GM23338 (cell line): Measurements from ENCODE around the gene RAB40C. TPM values are rescaled to one million over a fixed set of nuclear protein-coding genes. Genes with fewer than 3 reads are reported as not detected.

Experiments used
- ATAC-seq: fragments of 200-7000 bp; cut with Tn5 transposase; 3 replicates; pipeline ENCODE4 v1.9.1; 2020
- DNase-seq: peaks from one replicate; pipeline ENCODE4 v3.0.0-alpha.2; 2015; ENCODE audit warnings: low spot score
- H2AFZ ChIP-seq: fragments of 200-600 bp; sonication (generic); 2 replicates; pipeline ENCODE4 v1.8.0; 2016; ENCODE audit warnings: antibody characterized with exemption, mild to moderate bottlenecking, moderate library complexity
- H3F3A ChIP-seq: fragments of 200-600 bp; sonication (generic); replicated peaks from 2 replicates; pipeline ENCODE4 v1.8.0; 2017; ENCODE audit warnings: antibody characterized with exemption, mixed run types, low read depth
- H3K27ac ChIP-seq: fragments of 200-600 bp; sonication (generic); 2 replicates; pipeline ENCODE4 v1.6.1; 2016; ENCODE audit warnings: low read depth
- H3K27me3 ChIP-seq: fragments of 200-600 bp; sonication (generic); 2 replicates; pipeline ENCODE4 v1.8.0; 2016; ENCODE audit warnings: mild to moderate bottlenecking, mixed run types, moderate library complexity; ENCODE audit not compliant: insufficient read depth
- H3K36me3 ChIP-seq: fragments of 200-600 bp; sonication (generic); 2 replicates; pipeline ENCODE4 v1.8.0; 2016; ENCODE audit warnings: mild to moderate bottlenecking; ENCODE audit not compliant: insufficient read depth
- H3K4me1 ChIP-seq: fragments of 200-600 bp; sonication (generic); 2 replicates; pipeline ENCODE4 v1.8.0; 2016; ENCODE audit warnings: mild to moderate bottlenecking, moderate library complexity; ENCODE audit not compliant: insufficient read depth
- H3K4me2 ChIP-seq: fragments of 200-600 bp; sonication (generic); 2 replicates; pipeline ENCODE4 v1.7.1; 2017; ENCODE audit warnings: mixed run types
- H3K4me3 ChIP-seq: fragments of 200-600 bp; sonication (generic); 2 replicates; pipeline ENCODE4 v1.6.1; 2016; ENCODE audit warnings: mixed run types
- H3K79me2 ChIP-seq: fragments of 200-600 bp; sonication (generic); replicated peaks from 2 replicates; pipeline ENCODE4 v1.8.0; 2017; ENCODE audit warnings: mild to moderate bottlenecking; ENCODE audit not compliant: insufficient read depth
- H3K9me2 ChIP-seq: fragments of 200-600 bp; sonication (generic); 2 replicates; pipeline ENCODE4 v1.8.0; 2017; ENCODE audit not compliant: insufficient read depth
- H4K20me1 ChIP-seq: fragments of 200-600 bp; sonication (generic); replicated peaks from 2 replicates; pipeline ENCODE4 v1.8.0; 2017; ENCODE audit warnings: mild to moderate bottlenecking; ENCODE audit not compliant: insufficient read depth
- H3K27ac Mint-ChIP-seq: 2 replicates; pipeline ENCODE4 v1.8.0; 2020; ENCODE audit warnings: inconsistent platforms, mild to moderate bottlenecking, moderate library complexity, mixed read lengths
- H3K27me3 Mint-ChIP-seq: 3 replicates; pipeline ENCODE4 v1.8.0; 2022; ENCODE audit warnings: low read depth, mild to moderate bottlenecking, moderate library complexity, mixed read lengths, inconsistent platforms; ENCODE audit not compliant: insufficient read depth, poor library complexity
- H3K36me3 Mint-ChIP-seq: 3 replicates; pipeline ENCODE4 v1.8.0; 2021; ENCODE audit warnings: low read depth, mild to moderate bottlenecking, inconsistent platforms, moderate library complexity, mixed read lengths
- H3K4me1 Mint-ChIP-seq: 3 replicates; pipeline ENCODE4 v1.8.0; 2020; ENCODE audit warnings: mild to moderate bottlenecking, inconsistent platforms, mixed read lengths
- H3K4me3 Mint-ChIP-seq: 3 replicates; pipeline ENCODE4 v1.8.0; 2021; ENCODE audit warnings: moderate library complexity, mild to moderate bottlenecking, inconsistent platforms, mixed read lengths
- H3K9me3 Mint-ChIP-seq: 3 replicates; pipeline ENCODE4 v1.8.0; 2020; ENCODE audit warnings: moderate library complexity, mild to moderate bottlenecking, inconsistent platforms, mixed read lengths
- CREB1 ChIP-seq: fragments of 250-450 bp; sonication (Bioruptor Pico); IDR thresholded peaks from 2 replicates; pipeline ENCODE4 v1.5.0; 2020; ENCODE audit warnings: low read depth, mild to moderate bottlenecking, moderate library complexity
- CTCF ChIP-seq, 2 experiments: fragments of 200-600 bp in 1 of 2; sonication (generic) in 1 of 2; conservative IDR thresholded peaks; 2 replicates each; pipeline versions ENCODE4 v1.5.1 to v1.6.1; 2016 to 2017; ENCODE audit warnings: antibody characterized with exemption in 2 of 2, low read depth in 2 of 2, mild to moderate bottlenecking in 2 of 2, moderate library complexity in 1 of 2
- ETS1 ChIP-seq: IDR thresholded peaks from 2 replicates; pipeline ENCODE4 v1.6.1; 2016; ENCODE audit warnings: antibody characterized with exemption
- EZH2 ChIP-seq: fragments of 200-600 bp; sonication (generic); IDR thresholded peaks from one replicate; pipeline ENCODE4 v1.8.0; 2017; ENCODE audit warnings: antibody characterized with exemption, mild to moderate bottlenecking, low read depth; ENCODE audit not compliant: unreplicated experiment
- EZH2phosphoT487 ChIP-seq: fragments of 200-600 bp; sonication (generic); IDR thresholded peaks from one replicate; pipeline ENCODE4 v1.8.1; 2018; ENCODE audit warnings: antibody characterized with exemption; ENCODE audit not compliant: unreplicated experiment
- JUNB ChIP-seq: IDR thresholded peaks from one replicate; pipeline ENCODE4 v1.6.1; 2016; ENCODE audit warnings: antibody characterized with exemption; ENCODE audit not compliant: unreplicated experiment
- NANOG ChIP-seq: IDR thresholded peaks from 2 replicates; pipeline ENCODE4 v1.6.1; 2016; ENCODE audit warnings: antibody characterized with exemption, borderline replicate concordance
- POLR2AphosphoS5 ChIP-seq: IDR thresholded peaks from 2 replicates; pipeline ENCODE4 v1.6.1; 2016; ENCODE audit warnings: antibody characterized with exemption, low read depth
- REST ChIP-seq: IDR thresholded peaks from one replicate; pipeline ENCODE4 v1.6.1; 2018; ENCODE audit warnings: antibody characterized with exemption; ENCODE audit not compliant: unreplicated experiment
- STAT1 ChIP-seq: IDR thresholded peaks from one replicate; pipeline ENCODE4 v1.6.1; 2016; ENCODE audit warnings: antibody characterized with exemption; ENCODE audit not compliant: unreplicated experiment
- ZNF331 ChIP-seq: fragments of 250-450 bp; sonication (Bioruptor Pico); IDR thresholded peaks from 2 replicates; pipeline ENCODE4 v1.5.0; 2020; ENCODE audit warnings: low read depth, mild to moderate bottlenecking, moderate library complexity
- polyA plus RNA-seq: library from polyadenylated mRNA; unstranded; fragments of >200 nt; fragmentation: Nextera tagmentation; extraction: Ambion mirVana; gene quantifications from 2 replicates; pipeline ENCODE4 v1.2.1, GENCODE V29; 2016
- total RNA-seq: library from RNA; depleted of rRNA; stranded (reverse); fragments of >200 nt; shearing (Covaris generic); gene quantifications from 2 replicates; pipeline ENCODE4 v1.2.3, GENCODE V29; 2014

RAB40C gene
- total and polyA plus RNA-seq, 2 experiments from 2014 or later, result 11.2 to 24.6 TPM

- H3K27me3 Mint-ChIP-seq, result peaks cover 10% of the 10 kb centered on the region
- Histone ChIP-seq H3K4me1 (no peaks in the 10 kb centered on the region), H3K4me3 (no peak overlapping the region), H3K4me2 (no peak overlapping the region), H3K9me2 (no peaks in the 10 kb centered on the region), H3K79me2 (peaks cover 20% of the 10 kb centered on the region), H3K36me3 (no peaks in the 10 kb centered on the region), H2AFZ (no peak overlapping the region), H3K27ac (no peak overlapping the region), H3K27me3 (no peaks in the 10 kb centered on the region), H4K20me1 (peaks cover 4% of the 10 kb centered on the region; the same call in 1 of the 2 replicates), H3F3A (peaks cover 4% of the 10 kb centered on the region)
- H3K4me1 Mint-ChIP-seq, result peaks cover 9% of the 10 kb centered on the region
- DNase-seq (no peak), ATAC-seq (peak; percentile 42)
- peaks cover 21% of the 10 kb centered on the region for H3K9me3 Mint-ChIP-seq
- H3K4me3 Mint-ChIP-seq, result no peak overlapping the region
- H3K27ac Mint-ChIP-seq, result no peak overlapping the region
- H3K36me3 Mint-ChIP-seq, result peaks cover 15% of the 10 kb centered on the region; the same call in 2 of the 3 replicates
- no peak for TF ChIP-seq ZNF331 (CRISPR knock-in tag)
- TF ChIP-seq EZH2phosphoT487, result no peak
- no peak for TF ChIP-seq NANOG
- no peak for TF ChIP-seq STAT1
- TF ChIP-seq EZH2, result no peak
- TF ChIP-seq REST, result no peak
These were observed 18.2 kb downstream of the RAB40C start for GRCh38 chr16:608019-608418.

- H3K36me3 ChIP-seq, result no peaks in the 10 kb centered on the region
- H3K4me2 ChIP-seq, result no peak overlapping the region
- Mint-ChIP-seq H3K4me3 (no peak overlapping the region), H3K27me3 (peaks cover 16% of the 10 kb centered on the region), H3K4me1 (peaks cover 9% of the 10 kb centered on the region), H3K9me3 (peaks cover 28% of the 10 kb centered on the region), H3K36me3 (peaks cover 22% of the 10 kb centered on the region), H3K27ac (no peak overlapping the region)
- ATAC-seq (no peak), DNase-seq (no peak)
- H3K4me1 ChIP-seq, result no peaks in the 10 kb centered on the region
- no peak overlapping the region for H3K27ac ChIP-seq
- H3K27me3 ChIP-seq, result no peaks in the 10 kb centered on the region
- no peaks in the 10 kb centered on the region for H3K9me2 ChIP-seq
- peaks cover 4% of the 10 kb centered on the region for H3F3A ChIP-seq
- H2AFZ ChIP-seq, result no peak overlapping the region
- H3K4me3 ChIP-seq, result no peak overlapping the region
- H3K79me2 ChIP-seq, result peaks cover 9% of the 10 kb centered on the region
- peaks cover 4% of the 10 kb centered on the region; the same call in 1 of the 2 replicates for H4K20me1 ChIP-seq
- TF ChIP-seq ZNF331 (CRISPR knock-in tag), result no peak
- TF ChIP-seq ETS1, result no peak
- no peak for TF ChIP-seq REST
- TF ChIP-seq POLR2AphosphoS5, result no peak
- TF ChIP-seq JUNB, result no peak
- TF ChIP-seq EZH2phosphoT487, result no peak
- no peak for TF ChIP-seq CREB1
- no peak for TF ChIP-seq CTCF (conservative IDR thresholded peaks at IDR 0.05; ENCODE audit: low read depth in 2 of 2)
- TF ChIP-seq NANOG, result no peak
These were observed 19.4 kb downstream of the RAB40C start for GRCh38 chr16:609316-609715.
